ENCODE data around the gene C8G.
A peak's percentile ranks its signal among the peaks of the same experiment; 100 is the strongest.

C8G gene

DNA sequence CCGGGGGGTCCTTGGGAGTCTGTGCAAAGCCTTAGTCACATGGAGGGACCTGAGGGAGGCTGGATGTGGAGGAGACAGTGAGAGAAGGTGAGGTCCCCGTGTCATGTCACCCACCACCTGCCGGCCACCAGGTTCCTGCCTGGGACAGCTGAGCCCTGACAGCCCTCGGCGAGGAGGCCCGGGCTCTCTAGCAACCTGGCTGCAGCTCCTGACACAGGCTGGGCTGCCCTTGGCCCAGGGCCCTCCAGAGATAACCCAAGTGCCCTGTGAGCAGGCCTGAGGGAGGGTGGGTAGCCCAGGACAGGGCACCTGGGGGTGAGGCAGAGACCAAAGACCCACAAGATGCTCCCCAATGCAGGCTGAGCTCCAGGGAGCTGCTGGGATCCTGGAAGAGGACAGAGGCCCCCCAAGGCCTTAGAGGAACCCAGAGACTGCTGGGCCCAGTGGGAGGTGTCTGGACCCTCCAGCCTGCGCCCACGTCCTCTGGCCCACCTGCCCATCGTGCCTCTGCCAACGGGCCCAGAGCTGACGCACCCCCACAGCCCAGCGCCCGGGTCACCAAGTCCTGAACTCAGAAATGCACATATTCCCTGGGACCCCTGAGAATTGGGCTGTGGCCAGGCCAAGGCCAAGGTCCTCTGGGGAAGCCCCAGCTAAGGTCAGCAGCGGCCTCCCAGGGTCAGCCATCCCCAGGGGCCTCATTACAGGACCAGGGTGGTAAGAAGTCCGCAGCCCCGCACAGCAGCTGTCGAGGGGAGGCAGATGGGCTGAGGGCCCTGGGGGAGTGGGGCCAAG, 23.5 kb downstream of the C8G start:
- no peak for DNase-seq (ENCODE audit: low read depth, low spot score)

DNA sequence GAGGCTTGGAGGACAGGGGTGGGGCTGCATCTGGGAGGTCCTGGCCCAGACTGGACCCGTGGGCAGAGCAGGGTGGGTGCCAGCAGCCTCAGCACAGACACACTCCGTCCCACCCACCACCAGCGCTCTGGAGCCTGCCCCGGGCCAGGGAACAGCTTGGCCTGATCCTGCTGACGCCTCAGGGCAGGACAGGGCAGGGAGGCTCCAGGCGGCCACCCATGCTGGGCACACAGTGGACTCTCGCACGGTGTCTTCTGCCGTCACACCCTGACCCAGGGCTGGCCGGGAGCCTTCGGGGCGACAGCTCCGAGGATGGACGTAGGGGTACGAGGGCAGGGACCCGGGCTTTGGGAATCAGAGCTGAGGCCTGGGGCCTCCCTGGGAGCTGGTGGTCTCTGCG, 24.1 kb downstream of the C8G start:
- DNase-seq (ENCODE audit: low read depth, low spot score): no peak

- no peak for DNase-seq (ENCODE audit: low read depth, low spot score)
These were observed 24.7 kb downstream of the C8G start for GRCh38 chr9:136969774-136970173.

DNA sequence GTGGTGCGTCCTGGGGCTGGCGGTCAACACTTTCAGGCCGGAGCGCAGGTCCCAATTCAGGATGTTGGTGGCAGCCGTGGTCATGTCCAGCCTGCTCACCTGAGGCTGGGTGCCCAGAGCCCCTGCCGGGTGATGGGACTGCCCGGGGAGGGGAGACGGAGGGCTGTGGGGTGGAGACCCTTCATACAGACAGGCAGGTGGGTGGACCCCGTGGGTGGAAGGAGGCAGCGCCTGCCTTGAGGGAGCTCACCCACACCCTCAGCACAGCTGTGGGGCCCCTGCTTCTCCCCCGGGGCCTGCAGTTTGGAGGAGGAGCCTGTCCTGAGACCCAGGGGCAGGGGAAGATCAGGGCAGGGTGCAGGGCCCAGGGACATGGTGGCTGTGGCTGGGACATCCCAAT, 25.3 kb downstream of the C8G start:
- DNase-seq (ENCODE audit: low read depth, low spot score): no peak

GRCh38 chr9:136971746-136972145, 26.7 kb downstream of the C8G start:
- no peak for DNase-seq (ENCODE audit: low read depth, low spot score)

- no peak for DNase-seq (ENCODE audit: low read depth, low spot score)
These were observed 27.3 kb downstream of the C8G start for GRCh38 chr9:136972335-136972734.

DNA sequence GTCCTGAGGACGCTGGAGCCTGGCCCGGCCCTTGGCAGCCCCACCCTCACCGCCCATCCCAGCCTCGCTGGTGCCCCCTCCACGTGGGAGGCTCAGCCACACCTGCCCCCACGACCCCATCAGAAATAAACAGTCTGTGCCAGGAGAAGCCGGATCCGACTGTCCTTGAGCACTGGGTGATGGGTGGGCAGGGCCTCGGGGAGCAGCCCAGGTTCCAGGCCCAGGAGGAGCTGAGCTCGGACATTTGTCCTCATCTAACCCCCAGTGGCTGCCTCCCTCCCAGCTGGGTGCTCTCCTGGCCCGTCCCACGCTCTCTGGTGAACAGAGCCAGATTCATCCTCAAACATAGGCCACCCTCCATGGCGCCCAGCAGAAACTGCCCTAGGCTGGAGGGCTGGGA, 27.7 kb downstream of the C8G start:
- DNase-seq (ENCODE audit: low read depth, low spot score): no peak

GRCh38 chr9:136973618-136974617, 28.9 kb downstream of the C8G start:
- DNase-seq (ENCODE audit: low read depth, low spot score): no peak

DNA sequence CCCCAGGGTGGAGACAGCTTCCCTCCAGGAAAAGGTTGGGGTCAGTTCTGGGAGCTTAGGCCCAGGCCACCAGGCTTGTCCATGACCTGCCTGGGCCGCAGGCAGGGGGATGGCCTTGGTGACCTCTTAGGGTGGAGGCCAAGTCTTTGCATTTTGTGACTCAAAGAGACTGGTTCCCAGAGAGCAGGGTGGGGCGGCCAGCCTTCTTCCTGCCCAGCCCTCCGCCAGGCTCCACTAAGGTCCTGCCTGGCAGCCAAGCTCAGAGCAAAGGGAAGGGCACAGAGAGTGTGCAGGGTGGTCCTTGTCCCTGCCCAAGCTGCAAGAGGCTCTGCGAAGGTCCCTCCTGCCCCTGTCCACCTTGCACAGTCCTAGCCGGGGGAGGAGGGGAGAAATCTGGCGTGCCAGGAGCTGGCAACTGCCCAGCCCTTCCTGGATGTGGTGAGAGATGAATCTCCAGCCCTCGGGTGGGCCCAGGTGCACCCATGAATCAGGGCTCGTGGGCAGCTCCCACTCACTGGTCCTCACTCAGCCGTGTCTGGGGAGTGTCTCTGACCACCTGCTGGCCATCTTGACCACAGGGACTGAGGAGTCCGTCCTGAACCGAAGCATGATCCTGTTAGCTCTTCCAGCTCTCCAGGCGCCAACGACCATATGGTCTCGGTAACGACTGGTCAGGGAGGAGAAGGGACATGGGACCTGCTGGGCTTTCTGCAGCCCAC, 29.9 kb downstream of the C8G start:
- no peak for DNase-seq (ENCODE audit: low read depth, low spot score)

- no peak for DNase-seq (ENCODE audit: low read depth, low spot score)
These were observed 30.6 kb downstream of the C8G start for GRCh38 chr9:136975644-136976043.

DNA sequence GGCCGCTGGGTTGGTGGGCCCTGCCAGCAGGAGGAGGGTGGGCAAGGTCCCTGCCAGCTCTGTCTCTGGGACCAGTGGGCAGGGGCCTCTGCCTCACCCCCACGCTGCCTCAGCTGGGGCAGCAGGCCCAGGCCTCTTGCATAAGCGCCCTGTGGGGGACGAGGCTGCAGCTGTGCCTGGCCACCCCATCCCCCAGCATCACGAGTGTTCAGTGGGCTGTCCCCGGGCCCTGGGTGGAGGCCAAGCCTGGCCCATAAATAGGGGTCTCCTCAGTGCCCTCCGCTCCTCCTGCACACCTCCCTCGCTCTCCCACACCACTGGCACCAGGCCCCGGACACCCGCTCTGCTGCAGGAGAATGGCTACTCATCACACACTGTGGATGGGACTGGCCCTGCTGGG, 32.2 kb downstream of the C8G start, which contains the start of gene PTGDS:
TSS of gene PTGDS (plus strand) at position 282 of the 400 bp plus-strand sequence. CDS start at position 357, 75 bp downstream.
- DNase-seq (ENCODE audit: low read depth, low spot score): no peak

- DNase-seq (ENCODE audit: low read depth, low spot score): no peak
These were observed 32.6 kb downstream of the C8G start for GRCh38 chr9:136977649-136978072.

DNA sequence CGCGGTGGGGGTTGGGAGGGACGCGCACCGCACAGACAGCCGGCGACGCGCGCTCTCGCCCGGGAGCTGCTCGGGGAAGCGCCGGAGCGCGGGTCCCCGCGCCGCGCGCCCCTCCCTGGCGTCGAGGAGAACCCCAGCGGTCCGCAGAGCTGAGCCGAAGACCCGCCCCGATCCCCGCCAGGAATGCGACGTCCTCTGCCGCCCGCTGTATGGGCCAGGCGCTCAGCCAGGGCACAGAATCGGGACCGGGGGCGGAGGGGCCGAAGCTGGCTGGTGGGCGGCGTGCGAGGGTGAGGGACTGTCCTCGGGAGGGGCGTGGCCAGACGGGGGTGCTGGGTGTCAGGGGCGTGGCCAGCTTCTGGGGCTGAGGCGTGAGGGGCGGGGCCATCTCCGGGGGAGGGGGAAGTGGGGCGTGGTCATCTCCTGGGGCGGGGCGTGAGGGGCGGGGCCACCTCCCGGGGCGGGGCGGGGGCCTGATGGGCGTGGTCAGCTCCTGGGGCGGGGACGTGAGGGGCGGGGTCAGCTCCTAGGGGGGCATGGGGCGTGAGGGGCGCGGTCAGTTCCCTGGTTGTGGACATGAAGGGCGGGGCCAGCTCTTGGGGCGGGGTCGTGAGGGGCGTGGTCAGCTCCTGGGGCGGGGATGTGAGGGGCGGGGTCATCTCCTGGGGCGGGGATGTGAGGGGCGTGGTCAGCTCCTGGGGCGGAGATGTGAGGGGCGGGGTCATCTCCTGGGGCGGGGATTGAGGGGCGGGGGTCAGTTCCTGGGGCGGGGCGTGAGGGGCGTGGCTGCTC, 33.2 kb downstream of the C8G start:
- DNase-seq (ENCODE audit: low read depth, low spot score): peak; percentile 23

- no peak for DNase-seq (ENCODE audit: low read depth, low spot score)
These were observed 34.0 kb downstream of the C8G start for GRCh38 chr9:136978865-136979544.

DNA sequence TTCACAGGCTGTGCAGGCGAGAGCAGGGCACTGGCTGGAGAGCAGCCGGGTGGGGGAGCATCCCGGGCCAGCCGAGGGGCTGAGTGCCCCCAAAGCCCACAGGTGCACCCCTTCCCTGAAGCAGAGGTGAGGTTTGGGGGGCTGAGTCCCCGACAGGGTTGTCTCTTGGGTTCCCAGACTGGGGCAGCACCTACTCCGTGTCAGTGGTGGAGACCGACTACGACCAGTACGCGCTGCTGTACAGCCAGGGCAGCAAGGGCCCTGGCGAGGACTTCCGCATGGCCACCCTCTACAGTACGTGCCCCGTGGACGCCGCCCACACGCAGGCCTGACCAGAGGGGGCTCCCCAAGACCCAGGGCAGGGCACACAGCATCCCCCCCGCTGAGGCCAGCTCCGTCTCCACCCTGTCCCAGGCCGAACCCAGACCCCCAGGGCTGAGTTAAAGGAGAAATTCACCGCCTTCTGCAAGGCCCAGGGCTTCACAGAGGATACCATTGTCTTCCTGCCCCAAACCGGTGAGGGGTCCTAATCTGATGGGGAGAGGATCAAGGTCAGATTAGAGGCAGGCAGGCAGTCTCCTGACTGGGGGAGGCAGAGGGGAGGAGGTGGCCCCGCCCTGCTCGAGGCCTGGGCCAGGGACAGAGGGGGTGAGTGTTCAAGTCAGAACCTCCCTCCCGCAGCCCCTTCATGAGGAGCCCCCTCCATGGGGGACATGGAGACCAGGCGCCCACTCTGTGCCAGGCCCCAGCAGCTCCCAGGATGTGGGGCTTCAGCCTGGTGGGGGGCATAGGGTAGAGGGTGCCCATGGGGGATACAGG, 34.9 kb downstream of the C8G start:
- no peak for DNase-seq (ENCODE audit: low read depth, low spot score)

DNA sequence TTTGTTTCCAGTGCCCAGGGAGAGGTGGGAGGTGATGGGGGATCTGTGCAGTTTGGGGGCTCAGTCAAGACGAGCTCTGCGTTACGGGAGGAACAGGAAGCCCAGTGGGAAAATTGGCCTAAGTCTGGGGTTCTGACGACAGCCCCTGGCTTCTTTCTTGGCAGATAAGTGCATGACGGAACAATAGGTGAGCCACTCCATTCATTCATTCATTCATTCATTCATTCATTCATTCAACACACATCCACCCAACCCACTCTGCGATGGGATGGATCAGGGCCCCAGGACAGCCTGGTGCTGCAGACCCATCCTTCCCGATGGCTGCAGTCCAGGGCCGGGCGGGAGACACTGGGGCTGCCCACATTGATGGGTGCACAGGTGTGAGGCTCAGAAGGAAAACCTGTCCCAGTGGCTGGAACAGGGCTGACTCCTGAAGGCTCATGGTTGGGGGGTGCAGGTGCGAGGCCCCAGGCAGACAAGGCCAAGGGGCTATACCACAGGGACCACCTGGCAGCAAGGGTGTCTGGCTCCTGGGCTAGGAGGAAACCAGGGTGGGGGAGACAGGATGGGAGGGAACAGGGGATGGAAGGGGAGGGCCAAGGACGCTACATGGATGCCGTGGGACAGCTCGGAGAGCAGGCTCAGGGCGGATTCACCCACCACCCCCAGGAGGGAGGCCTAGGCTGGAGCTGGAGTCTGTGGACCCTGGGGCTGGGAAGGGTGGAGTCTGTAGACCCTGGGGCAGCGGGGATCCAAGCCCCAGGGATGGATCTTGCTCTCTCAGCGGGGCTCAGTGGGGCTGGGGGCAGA, 35.8 kb downstream of the C8G start:
- no peak for DNase-seq (ENCODE audit: low read depth, low spot score)

GRCh38 chr9:136981588-136982231, 36.7 kb downstream of the C8G start:
- DNase-seq (ENCODE audit: low read depth, low spot score): no peak
